PFSK-1 (cell line): ENCODE measurements around the gene SLC39A1.

ENCODE experiments used
- POLR2AphosphoS5 ChIP-seq: IDR thresholded peaks from 2 replicates; pipeline ENCODE4 v1.6.1; 2012; ENCODE audit warnings: low read depth, mild to moderate bottlenecking, control low read depth, low read length, moderate library complexity
- REST ChIP-seq, 2 experiments: IDR thresholded peaks; 2 replicates each; pipeline versions ENCODE4 v1.6.1 to v1.8.0; 2011 to 2012; ENCODE audit warnings: low read depth in 2 of 2, low read length in 2 of 2, control low read depth in 1 of 2, inconsistent platforms in 1 of 2, mild to moderate bottlenecking in 1 of 2, moderate library complexity in 1 of 2; ENCODE audit not compliant: insufficient read depth in 1 of 2

DNA sequence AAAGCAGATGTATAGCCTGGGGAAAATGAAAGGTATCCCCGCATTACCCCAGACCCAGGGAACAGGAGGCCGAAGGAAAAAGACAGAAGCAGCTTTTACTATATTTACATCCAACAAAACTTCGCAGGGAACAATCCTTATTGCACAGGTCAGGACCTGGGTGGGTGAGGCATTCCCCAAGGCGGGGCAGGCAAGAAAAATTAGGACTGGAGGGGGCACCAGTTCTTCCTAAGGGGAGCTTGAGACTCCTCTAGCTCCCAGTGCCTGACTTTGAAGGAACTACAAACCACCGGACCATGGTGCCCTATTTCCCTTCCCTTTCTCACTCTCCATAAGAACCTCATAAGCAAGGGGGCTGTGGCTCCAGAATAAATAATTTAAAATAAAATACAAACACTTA lies 33.9 kb downstream of the SLC39A1 start:
- TF ChIP-seq REST (IDR thresholded peaks at IDR 0.05; ENCODE audit: insufficient read depth in 1 of 2, low read depth in 2 of 2, low read length in 2 of 2) = no peak
- no peak for TF ChIP-seq POLR2AphosphoS5
